GM12892 (cell line): Measurements from ENCODE around the gene MAPK6.

ENCODE experiments used
- POLR2A ChIP-seq: IDR thresholded peaks from 2 replicates; pipeline ENCODE4 v1.6.1; 2011; ENCODE audit warnings: low read depth, low read length, control low read depth
- POLR2AphosphoS5 ChIP-seq: IDR thresholded peaks from 2 replicates; pipeline ENCODE4 v1.6.1; 2011; ENCODE audit warnings: low read depth, low read length, control low read depth
- TAF1 ChIP-seq: IDR thresholded peaks from 2 replicates; pipeline ENCODE4 v1.6.1; 2011; ENCODE audit warnings: low read depth, mild to moderate bottlenecking, control low read depth, low read length, borderline replicate concordance

GRCh38 chr15:52090193-52090592 is 71.2 kb downstream of the MAPK6 start:
- no peak for TF ChIP-seq TAF1
- no peak for TF ChIP-seq POLR2A
- no peak for TF ChIP-seq POLR2AphosphoS5
